Nucleus accumbens (tissue), 56 donors: ENCODE data around the gene CCDC69.
"Not testable (repeated sequence)": the region's sequence is repeated elsewhere in the genome, so short reads cannot be mapped to it uniquely, and the experiment has no call there.

Experiments
- DNase-seq, 56 donors: peaks; one replicate each; lab custom pipeline; 2025; lab: John Stamatoyannopoulos, UW

The CCDC69 gene

GRCh38 chr5:151248651-151249050 lies 24.8 kb upstream of the CCDC69 start:
- no peak for DNase-seq

GRCh38 chr5:151245680-151246219 lies 21.9 kb upstream of the CCDC69 start:
- DNase-seq = no peak

DNA sequence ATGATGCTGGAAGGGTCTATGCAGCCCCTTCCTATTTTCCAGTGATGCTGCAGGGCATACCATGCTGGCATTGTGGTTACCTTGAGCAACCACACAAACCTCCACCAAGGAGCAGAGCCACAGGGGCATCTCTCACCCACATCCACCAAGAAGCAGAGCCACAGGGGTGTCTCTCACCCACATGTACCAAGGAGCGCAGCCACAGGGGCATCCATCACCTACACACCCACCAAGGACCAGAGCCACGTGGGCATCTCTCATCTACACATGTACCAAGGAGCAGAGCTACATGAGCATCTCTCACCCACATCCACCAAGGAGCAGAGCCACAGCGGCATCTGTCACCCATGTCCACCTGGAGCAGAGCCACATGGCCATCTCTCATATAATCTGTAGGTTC lies 20.3 kb upstream of the CCDC69 start:
- DNase-seq = no peak

- DNase-seq = no peak
Observed at GRCh38 chr5:151243564-151243963, 19.7 kb upstream of the CCDC69 start.

- DNase-seq = no peak
Observed at GRCh38 chr5:151243127-151243526, 19.2 kb upstream of the CCDC69 start.

- DNase-seq = no peak
Observed at GRCh38 chr5:151240924-151241635, 17.2 kb upstream of the CCDC69 start.

DNA sequence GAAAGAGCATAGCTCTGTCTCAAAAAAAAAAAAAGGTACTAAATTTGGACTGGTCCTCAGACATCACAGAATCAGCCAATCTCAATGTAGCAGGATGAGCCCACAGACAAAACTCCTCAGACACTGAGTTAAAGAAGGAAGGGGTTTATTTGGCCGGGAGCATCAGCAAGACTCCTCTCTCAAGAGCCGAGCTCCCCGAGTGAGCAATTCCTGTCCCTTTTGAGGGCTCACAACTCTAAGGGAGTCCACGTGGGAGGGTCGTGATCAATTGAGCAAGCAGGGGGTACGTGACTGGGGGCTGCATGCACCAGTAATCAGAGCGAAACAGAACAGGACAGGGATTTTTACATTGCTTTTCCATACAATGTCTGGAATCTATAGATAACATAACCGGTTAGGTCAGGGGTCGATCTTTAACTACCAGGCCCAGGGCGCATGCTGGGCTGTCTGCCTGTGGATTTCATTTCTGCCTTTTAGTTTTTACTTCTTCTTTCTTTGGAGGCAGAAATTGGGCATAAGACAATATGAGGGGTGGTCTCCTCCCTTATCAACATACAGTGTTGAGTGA lies 16.5 kb upstream of the CCDC69 start:
- not testable (repeated sequence) for DNase-seq

- DNase-seq = peak in 32 of 56 donors; percentile 6 to 77 (median 23)
Observed at GRCh38 chr5:151239237-151239861, 15.5 kb upstream of the CCDC69 start.

DNA sequence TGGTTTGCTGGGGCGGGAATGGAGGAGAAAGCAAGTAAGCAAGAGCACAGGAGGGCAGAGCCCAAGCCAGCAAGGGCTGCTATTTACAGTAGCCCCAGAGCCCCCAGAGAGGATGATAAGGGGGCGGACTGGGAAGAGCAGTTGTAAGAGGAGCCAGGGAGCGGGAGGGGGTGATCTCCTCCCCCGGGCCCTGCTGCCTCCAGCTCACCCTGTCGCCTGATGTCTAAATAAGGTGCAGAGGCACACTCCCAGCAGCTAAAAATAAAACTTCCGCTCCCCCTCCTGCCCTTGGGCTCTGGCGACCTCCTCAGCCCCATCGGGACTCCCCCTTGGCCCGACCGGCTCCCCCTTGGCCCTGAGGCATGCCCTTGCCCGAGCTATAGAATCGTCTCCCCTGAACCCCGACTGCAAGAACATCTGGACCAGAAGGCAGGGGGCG lies 14.4 kb upstream of the CCDC69 start:
- no peak for DNase-seq

DNA sequence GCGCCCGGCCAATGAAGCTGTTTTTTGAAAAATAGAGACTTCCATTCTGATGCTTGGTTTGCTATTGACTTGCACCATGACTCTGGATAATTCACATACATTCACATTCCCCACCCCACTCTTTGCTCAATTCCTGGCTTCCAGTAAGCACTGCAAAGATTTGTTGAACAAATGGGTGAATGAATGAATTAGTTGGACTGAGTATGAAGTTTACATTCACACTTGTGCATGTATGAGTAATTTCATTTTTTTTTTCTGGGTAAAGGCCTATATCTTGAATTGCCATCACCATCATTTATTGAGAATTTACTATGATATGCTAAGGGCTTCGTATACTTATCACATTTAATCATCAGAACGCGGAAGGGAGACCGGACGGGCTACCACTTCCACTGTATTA lies 13.8 kb upstream of the CCDC69 start:
- DNase-seq = no peak

DNA sequence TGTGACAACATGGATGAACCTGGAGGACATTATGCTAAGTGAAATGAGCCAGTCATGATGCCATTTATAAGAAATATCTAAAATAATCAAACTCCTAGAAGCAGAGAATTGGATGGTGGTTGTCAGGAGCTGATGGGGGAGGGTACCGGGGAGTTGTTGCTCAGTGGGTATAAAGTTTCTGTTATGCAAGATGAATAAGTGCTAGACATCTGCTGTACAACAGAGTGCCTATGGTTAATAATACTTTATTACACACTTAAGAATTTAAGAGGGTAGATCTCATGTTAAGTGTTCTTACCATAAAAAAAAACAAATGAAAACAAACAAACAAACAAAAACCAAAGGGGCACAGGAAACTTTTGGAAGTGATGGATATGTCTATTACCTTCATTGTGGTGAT lies 13.0 kb upstream of the CCDC69 start:
- DNase-seq = no peak

DNA sequence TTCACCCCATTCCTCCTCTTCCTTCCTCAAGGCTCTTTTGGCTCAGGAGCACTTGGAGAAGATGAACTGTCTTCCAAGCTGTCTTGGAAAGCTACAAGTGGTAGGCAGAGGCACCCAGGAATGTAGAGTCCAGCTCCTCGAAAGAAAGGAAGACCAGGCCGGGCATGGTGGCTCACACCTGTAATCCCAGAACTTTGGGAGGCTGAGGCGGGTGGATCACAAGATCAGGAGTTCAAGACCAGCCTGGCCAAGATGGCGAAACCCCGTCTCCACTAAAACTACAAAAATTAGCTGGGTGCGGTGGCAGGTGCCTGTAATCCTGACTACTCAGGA lies 11.3 kb upstream of the CCDC69 start:
- not testable (repeated sequence) for DNase-seq

GRCh38 chr5:151234476-151235238 lies 10.8 kb upstream of the CCDC69 start:
- DNase-seq = no peak

- DNase-seq = no peak
Observed at GRCh38 chr5:151233616-151234085, 9.8 kb upstream of the CCDC69 start.

GRCh38 chr5:151231359-151231758 lies 7.5 kb upstream of the CCDC69 start:
- DNase-seq = no peak

DNA sequence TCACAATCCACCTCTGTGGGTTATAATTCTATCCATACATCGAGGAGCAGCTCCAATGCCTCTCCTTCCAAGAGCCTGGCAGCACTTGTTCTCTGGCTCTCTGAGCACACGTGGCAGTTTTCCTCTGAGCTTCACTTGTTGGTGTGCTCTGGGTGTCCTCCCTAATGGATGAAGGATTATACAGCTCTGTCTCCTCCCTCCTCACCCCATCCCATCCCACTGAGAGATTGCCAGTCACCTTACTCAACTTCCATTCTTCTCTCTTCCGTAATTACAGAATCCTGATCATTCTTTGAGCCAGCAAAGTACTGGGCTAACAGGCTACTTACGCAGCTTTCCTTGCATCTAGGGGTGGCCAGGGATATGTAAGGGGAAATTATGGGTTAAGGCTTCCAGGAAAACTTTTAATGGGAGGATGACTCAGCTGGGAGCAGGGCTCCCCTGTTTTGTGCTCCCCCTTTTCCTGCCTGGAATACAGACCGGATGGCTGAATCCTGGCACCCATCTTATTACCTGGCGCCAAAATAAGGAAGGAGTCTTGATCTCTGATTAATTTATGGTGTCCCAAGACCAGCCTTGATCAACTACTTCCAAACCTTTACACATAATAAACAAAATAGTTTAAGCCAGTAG lies 6.3 kb upstream of the CCDC69 start:
- no peak for DNase-seq

DNA sequence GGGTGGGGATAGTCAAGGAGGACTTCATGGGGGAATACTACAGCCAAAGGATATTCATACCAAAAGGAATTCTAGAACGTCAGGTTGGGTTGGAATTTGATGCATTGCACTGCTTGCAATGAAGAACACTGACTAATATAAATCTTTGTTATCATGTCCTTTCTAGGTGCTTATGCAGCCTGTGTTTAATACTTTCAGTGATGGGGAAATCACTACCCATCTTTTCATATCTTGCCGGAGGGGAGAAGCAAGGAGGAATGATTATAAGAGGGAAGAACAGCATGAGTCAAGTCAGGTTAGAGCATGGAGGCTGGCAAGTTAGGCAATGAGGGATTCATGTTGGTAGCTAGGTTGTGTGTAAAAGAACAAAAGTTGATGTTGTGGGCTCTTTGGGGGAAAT lies 5.1 kb upstream of the CCDC69 start:
- no peak for DNase-seq

GRCh38 chr5:151227918-151228447 lies 4.1 kb upstream of the CCDC69 start:
- no peak for DNase-seq

DNA sequence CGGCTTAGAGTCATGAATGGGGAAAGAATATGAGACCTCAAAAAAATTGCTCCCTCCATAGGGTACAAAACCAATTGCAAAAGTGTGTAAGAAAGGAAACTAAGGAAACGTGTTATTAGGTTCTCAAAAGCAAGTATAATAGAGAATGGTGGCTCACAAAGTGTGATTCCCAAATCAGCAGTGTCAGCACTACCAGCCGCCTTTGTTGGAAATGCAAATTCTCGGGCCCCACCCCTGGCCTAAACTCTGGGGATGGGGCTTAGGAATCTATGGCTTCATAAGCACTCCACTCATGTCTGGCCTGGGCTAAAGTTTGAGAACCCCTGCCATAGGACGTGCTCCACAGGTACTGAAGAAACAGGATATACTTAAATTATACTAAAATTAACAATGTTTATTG lies 1.6 kb upstream of the CCDC69 start:
- DNase-seq = no peak

DNA sequence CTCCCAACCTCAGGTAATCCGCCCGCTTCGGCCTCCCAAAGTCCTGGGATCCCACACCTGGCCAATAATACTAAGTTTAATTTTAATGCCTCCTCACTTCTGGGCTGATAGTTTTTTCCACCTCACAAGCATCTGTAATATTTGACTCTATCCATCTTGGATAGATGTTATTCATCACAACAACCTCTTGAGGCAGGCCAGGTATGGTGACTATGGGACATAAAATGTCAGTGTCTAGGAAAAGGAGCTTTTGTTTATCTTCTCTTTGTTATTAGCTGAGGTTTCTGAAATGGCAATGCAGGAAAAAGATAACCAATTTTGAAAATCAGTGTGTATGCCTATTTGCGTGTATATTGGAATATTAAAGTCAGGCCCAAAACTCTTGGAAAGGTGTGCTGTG lies 1.2 kb upstream of the CCDC69 start:
- no peak for DNase-seq
